ENCODE results near the gene CHRNE.
"Not testable (repeated sequence)": the region's sequence is repeated elsewhere in the genome, so short reads cannot be mapped to it uniquely, and the experiment has no call there.

The CHRNE gene

DNA sequence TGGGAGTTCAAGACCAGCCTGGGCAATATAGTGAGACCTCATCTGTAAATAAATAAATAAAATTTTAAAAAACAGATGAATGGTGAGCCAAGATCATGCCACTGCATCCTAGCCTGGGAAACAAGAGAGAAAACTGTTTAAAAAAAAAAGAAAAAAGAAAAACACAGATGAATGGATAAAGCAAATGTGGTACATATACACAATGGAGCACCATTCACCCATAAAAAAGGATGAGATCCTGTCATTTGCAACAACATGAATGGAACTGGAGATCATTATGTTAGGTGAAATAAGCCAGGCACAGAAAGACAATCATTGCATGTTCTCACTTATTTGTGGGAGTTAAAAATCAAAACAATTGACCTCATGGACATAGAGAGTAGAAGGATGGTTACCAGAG, 3.7 kb upstream of the CHRNE start:
- DNase-seq (ENCODE audit: low read depth), result not testable (repeated sequence)

DNA sequence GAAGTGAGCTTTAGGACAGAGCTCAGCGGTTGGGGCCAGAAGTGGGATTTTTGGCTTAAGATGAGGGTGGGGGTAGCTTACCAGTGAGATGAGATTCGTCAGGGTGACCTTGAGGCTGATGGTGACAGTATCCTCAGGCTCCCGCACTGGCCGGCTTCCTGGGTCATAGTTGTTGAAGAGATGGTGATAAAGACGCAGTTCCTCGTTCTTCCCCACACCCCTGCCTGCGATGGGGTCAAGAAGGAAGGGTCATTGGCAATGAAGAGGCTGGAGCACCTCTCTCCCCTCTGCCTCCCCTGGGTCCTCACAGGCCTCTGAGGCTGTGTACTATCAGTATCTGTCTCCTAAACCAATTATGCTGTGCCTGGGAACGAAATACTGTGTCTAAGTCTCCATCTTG, 358 bp downstream of the CHRNE start:
- DNase-seq (ENCODE audit: low read depth), result no peak

GRCh38 chr17:4901648-4902344, 1.1 kb downstream of the CHRNE start:
- DNase-seq (ENCODE audit: low read depth), result no peak

- no peak for DNase-seq (ENCODE audit: low read depth)
Measured at GRCh38 chr17:4901108-4901647, 1.7 kb downstream of the CHRNE start.

GRCh38 chr17:4900231-4901107, 2.4 kb downstream of the CHRNE start:
- DNase-seq (ENCODE audit: low read depth), result no peak

GRCh38 chr17:4899341-4900230, 3.3 kb downstream of the CHRNE start, which contains the start of gene C17orf107:
TSS of gene C17orf107 (plus strand) at chr17:4899536. CDS start at chr17:4899763, 227 bp downstream.
- peak; percentile 81 for DNase-seq (ENCODE audit: low read depth)

DNA sequence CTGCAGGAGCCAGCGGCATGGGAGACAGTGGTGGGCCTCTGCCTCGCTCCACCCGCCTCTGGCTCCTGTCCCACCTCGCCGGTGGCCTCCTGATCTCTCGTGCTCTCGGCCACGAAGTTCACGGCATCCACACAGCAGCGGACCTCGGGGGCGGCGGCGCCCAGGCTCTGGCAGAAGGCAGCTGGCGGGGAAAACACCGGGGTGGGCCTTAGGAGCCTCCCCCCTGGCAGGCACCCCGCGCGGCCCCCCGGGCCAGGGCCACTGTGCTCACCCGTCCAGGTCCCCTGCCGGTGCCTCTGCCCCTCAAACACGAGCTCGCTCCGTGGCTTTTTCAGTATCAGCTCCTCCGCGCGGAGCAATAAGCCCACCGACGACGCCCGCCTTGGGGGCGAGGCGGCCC, 4.0 kb downstream of the CHRNE start:
- no peak for DNase-seq (ENCODE audit: low read depth)

DNA sequence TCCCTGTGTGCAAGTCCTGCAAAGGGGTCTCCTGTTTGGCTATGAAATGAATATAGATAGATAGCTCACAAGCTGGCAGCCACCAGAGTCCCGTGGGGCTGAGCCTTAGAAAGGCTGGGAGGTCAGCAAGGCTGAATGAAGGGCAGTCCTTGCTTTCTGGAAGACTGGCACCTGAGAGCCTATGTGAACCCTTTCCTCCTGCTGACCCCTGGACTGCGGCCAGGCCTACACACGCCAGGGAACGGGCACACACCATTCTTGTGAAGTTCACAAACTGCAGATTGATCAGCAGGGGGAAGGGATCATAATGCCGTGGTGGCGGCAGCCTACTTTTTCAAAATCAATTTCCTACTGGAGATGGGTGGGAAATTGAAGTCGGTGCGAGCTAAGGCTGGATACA, 4.5 kb downstream of the CHRNE start:
- no peak for DNase-seq (ENCODE audit: low read depth)

GRCh38 chr17:4897785-4898184, 5.1 kb downstream of the CHRNE start:
- DNase-seq (ENCODE audit: low read depth), result no peak

DNA sequence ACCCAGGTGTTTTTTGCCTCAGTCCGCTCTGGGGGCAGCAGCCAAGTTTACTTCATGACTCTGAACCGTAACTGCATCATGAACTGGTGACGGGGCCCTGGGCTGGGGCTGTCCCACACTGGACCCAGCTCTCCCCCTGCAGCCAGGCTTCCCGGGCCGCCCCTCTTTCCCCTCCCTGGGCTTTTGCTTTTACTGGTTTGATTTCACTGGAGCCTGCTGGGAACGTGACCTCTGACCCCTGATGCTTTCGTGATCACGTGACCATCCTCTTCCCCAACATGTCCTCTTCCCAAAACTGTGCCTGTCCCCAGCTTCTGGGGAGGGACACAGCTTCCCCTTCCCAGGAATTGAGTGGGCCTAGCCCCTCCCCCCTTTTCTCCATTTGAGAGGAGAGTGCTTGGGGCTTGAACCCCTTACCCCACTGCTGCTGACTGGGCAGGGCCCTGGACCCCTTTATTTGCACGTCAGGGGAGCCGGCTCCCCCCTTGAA, 5.7 kb downstream of the CHRNE start:
- no peak for DNase-seq (ENCODE audit: low read depth)

DNA sequence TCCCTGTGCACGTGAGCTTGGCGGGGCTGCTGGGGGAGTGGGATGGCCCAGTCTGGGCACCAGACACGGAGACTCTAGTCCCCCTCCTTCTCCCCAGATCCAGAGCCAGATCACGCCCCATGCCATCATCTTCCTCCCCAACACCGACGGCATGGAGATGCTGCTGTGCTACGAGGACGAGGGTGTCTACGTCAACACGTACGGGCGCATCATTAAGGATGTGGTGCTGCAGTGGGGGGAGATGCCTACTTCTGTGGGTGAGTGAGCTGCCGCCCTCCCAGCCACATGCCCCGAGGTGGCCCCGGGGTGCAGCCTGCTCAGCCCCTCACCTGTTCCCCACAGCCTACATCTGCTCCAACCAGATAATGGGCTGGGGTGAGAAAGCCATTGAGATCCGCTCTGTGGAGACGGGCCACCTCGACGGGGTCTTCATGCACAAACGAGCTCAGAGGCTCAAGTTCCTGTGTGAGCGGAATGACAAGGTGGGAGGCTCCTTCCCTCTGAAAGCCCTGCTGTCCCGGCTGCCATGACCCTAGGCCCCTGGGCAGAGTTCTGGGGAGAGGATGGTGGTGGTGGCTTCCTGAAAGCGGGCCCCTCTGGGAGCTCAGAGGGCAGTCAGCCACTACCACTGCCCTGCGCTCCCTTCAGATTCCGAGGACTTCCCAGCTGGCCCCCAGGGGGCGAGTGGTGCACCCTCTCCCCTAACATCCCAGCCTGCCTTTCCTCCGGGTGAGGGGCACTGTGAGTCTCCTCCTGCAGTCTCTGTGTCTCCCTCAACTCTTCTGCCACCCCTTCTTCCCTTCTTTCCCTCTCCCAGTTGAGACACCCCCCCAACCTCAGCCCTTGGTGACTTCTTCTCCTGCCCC, 6.3 kb downstream of the CHRNE start:
- DNase-seq (ENCODE audit: low read depth), result no peak

DNA sequence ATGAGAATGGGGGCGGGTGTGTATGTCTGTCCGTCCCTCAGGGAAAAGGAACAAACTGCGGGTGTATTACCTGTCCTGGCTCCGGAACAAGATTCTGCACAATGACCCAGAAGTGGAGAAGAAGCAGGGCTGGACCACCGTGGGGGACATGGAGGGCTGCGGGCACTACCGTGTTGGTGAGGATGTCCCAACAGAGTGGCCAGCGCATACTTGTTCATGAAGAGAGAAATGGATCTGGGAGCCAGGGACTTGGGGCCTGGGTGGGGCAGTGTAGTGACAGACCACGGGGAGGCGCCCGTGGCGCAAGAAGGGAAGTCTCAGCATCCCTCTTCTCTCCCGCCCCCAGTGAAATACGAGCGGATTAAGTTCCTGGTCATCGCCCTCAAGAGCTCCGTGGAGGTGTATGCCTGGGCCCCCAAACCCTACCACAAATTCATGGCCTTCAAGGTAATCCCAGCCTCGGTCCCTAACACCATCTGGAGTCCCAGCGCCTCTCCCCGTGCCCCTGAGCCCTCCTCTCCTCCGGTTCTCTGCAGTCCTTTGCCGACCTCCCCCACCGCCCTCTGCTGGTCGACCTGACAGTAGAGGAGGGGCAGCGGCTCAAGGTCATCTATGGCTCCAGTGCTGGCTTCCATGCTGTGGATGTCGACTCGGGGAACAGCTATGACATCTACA, 7.1 kb downstream of the CHRNE start:
- DNase-seq (ENCODE audit: low read depth), result no peak

GRCh38 chr17:4895121-4895520, 7.8 kb downstream of the CHRNE start:
- no peak for DNase-seq (ENCODE audit: low read depth)

- DNase-seq (ENCODE audit: low read depth), result no peak
Measured at GRCh38 chr17:4893721-4894560, 9.0 kb downstream of the CHRNE start.

DNA sequence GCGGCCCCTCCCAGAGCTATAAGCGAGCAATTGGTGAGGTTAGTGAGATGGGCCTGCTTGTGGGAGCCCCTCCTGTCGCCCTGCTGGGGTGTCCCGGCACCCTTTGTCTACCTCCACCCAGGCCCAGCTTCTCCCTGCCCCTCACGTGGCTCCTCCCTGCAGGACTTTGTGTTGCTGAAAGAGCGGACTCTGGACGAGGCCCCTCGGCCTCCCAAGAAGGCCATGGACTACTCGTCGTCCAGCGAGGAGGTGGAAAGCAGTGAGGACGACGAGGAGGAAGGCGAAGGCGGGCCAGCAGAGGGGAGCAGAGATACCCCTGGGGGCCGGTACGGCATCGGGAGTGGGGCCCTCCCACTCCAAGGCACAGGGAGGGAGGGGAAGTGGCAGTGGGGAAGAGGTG, 9.6 kb downstream of the CHRNE start:
- DNase-seq (ENCODE audit: low read depth), result no peak

- no peak for DNase-seq (ENCODE audit: low read depth)
Measured at GRCh38 chr17:4892499-4893221, 10.2 kb downstream of the CHRNE start.

DNA sequence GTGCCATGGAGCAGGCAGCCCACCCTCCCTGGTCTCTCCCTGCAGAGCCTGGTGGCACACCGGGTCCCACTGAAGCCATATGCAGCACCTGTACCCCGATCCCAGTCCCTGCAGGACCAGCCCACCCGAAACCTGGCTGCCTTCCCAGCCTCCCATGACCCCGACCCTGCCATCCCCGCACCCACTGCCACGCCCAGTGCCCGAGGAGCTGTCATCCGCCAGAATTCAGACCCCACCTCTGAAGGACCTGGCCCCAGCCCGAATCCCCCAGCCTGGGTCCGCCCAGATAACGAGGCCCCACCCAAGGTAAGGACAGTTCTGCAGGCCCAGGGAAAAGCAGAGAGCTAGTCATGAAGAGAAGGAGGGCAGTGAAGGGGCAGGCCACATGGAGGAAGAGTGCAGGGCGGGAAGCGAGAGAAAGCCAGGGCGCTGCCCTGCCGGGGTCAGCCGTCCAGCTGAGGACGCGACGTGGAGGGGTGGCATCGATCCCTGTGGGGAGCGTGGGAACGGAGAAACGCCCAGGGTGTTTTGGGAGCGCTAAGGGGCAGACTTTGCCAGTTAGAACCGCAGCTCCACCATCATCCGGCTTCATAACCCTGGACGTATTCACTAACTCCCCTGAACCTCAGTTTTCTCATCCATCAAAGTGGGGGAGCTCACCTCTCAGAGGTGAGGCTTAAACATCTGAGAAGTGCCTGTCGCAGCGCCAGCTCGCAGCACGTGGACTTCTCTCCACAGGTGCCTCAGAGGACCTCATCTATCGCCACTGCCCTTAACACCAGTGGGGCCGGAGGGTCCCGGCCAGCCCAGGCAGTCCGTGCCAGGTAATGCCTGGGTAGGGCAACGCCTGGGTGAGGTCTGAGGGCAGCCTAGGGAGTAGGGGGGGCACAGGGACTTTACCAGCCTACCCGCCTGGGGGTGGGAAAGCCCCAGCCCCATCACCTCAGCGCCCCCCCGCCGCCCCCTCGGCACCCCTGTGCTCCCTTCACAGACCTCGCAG, 11.2 kb downstream of the CHRNE start:
- no peak for DNase-seq (ENCODE audit: low read depth)

Data from stimulated activated CD8-positive, alpha-beta memory T cell treated with anti-CD3 and anti-CD28 coated beads, Interleukin-15, amount 100 ng/mL, for 1 hour (primary cell).